Ascending aorta (tissue), 2 donors: ENCODE results near the gene RAB8B. TPM values are rescaled to one million over a fixed set of nuclear protein-coding genes. Genes with fewer than 3 reads are reported as not detected.

ENCODE experiments used
- DNase-seq, 2 donors: peaks; one replicate each; pipeline ENCODE4 v3.0.0-alpha.2; 2019; ENCODE audit warnings: low spot score in 2 of 2
- H3K27ac ChIP-seq, 2 donors: fragments of 200-600 bp; sonication (generic); one replicate each; pipeline ENCODE4 v1.5.1; 2016 to 2017; ENCODE audit warnings: mild to moderate bottlenecking in 1 of 2
- H3K27me3 ChIP-seq: fragments of 200-600 bp; sonication (generic); one replicate; pipeline ENCODE4 v1.5.1; 2017
- H3K36me3 ChIP-seq, 2 donors: fragments of 200-600 bp; sonication (generic); one replicate each; pipeline ENCODE4 v1.5.1; 2016
- H3K4me1 ChIP-seq, 2 donors: fragments of 200-600 bp; sonication (generic); one replicate each; pipeline ENCODE4 v1.5.1; 2016 to 2017; ENCODE audit warnings: mild to moderate bottlenecking in 1 of 2
- H3K4me3 ChIP-seq, 2 donors: fragments of 200-600 bp; sonication (generic); one replicate each; pipeline ENCODE4 v1.5.1; 2016 to 2017; ENCODE audit warnings: mild to moderate bottlenecking in 1 of 2
- H3K9me3 ChIP-seq, 2 donors: fragments of 200-600 bp; sonication (generic); one replicate each; pipeline ENCODE4 v1.5.1; 2016
- CTCF ChIP-seq, 3 experiments: fragments of 200-600 bp in 2 of 3; fragments of 450-650 bp in 1 of 3; sonication (generic) in 2 of 3; IDR thresholded peaks; one replicate each; pipeline ENCODE4 v1.5.1; 2016 to 2019; ENCODE audit warnings: antibody characterized with exemption in 3 of 3, mild to moderate bottlenecking in 1 of 3, moderate library complexity in 1 of 3
- intact Hi-C: fragments of 100-400 bp; cut with DNase I; formaldehyde crosslinking; loops from one replicate; pipeline ENCODE4 v1.15.1; 2023
- total RNA-seq: library from RNA; depleted of rRNA; stranded (reverse); fragments of >200 nt; gene quantifications from one replicate; pipeline ENCODE4 v1.1.0, GENCODE V29; 2016

Gene RAB8B
- total RNA-seq, 1 donor from 2014 or later = 25.1 TPM

- Histone ChIP-seq H3K36me3 (peaks cover 15 to 30% of the 10 kb centered on the region in 2 donors), H3K4me1 (peaks cover 0 to 7% of the 10 kb centered on the region in 2 donors), H3K27me3 (no peaks in the 10 kb centered on the region), H3K4me3 (no peak overlapping the region), H3K9me3 (no peaks in the 10 kb centered on the region), H3K27ac (no peak overlapping the region)
- intact Hi-C loops = no loop called here
- TF ChIP-seq CTCF (IDR thresholded peaks at IDR 0.05) = no peak
- no peak for DNase-seq
Observed at GRCh38 chr15:63256433-63257274, 67.2 kb downstream of the RAB8B start.

DNA sequence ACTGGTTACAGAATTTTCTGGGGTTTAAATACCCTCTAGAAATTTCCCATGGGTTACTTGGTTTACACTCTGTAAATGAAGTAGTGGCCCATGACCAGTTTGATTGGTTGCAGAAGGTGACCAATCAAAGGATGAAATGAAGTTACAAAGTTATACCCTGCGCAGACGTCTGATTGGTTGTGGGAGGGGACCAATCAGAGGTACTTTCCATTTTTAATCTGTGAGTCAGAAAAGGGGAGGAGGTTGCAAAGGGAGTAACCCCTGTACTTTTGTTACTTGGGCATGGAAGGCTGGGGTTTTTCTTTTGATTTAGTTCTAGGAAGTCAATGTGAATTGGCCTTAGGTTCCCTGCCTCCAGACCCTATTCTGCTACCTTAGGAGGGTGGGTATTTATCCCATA is 69.3 kb downstream of the RAB8B start:
- H3K27me3 ChIP-seq = no peaks in the 10 kb centered on the region
- H3K27ac ChIP-seq = no peak overlapping the region
- no peaks in the 10 kb centered on the region for H3K9me3 ChIP-seq
- H3K4me1 ChIP-seq = peaks cover 0 to 7% of the 10 kb centered on the region in 2 donors
- no peak for DNase-seq
- TF ChIP-seq CTCF (IDR thresholded peaks at IDR 0.05) = no peak
- H3K36me3 ChIP-seq = peaks cover 14 to 43% of the 10 kb centered on the region in 2 donors
- intact Hi-C loops = no loop called here
- H3K4me3 ChIP-seq = no peak overlapping the region

DNA sequence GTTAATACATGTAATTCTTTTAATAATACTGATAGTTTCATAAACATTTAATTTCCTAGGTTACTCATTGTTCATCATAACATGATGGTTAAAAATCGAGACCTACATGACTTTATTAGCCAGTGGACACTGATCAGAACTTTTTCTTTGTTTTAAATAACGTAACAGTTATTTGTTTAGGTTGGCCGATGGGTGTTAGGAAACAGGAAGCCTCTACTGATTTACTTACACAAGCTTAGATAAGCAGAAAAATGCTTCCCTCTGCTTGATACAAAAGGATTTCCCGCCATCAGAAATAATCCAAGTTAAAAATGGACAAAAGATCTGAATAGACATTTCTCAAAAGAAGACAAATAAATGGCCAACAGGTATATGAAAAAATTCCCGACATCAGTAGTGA is 71.4 kb downstream of the RAB8B start:
- Histone ChIP-seq H3K36me3 (peaks cover 17 to 49% of the 10 kb centered on the region in 2 donors), H3K9me3 (no peaks in the 10 kb centered on the region), H3K27ac (no peak overlapping the region), H3K4me1 (peaks cover 0 to 7% of the 10 kb centered on the region in 2 donors), H3K4me3 (no peak overlapping the region), H3K27me3 (no peaks in the 10 kb centered on the region)
- TF ChIP-seq CTCF (IDR thresholded peaks at IDR 0.05) = no peak
- no peak for DNase-seq
- intact Hi-C loops = no loop called here

- H3K27ac ChIP-seq = no peak overlapping the region
- DNase-seq = no peak
- no peak overlapping the region for H3K4me3 ChIP-seq
- peaks cover 17 to 54% of the 10 kb centered on the region in 2 donors for H3K36me3 ChIP-seq
- peaks cover 0 to 6% of the 10 kb centered on the region in 2 donors for H3K4me1 ChIP-seq
- intact Hi-C loops = no loop called here
- no peaks in the 10 kb centered on the region for H3K9me3 ChIP-seq
- no peak for TF ChIP-seq CTCF (IDR thresholded peaks at IDR 0.05)
- H3K27me3 ChIP-seq = no peaks in the 10 kb centered on the region
Observed at GRCh38 chr15:63261311-63261710, 71.9 kb downstream of the RAB8B start.

DNA sequence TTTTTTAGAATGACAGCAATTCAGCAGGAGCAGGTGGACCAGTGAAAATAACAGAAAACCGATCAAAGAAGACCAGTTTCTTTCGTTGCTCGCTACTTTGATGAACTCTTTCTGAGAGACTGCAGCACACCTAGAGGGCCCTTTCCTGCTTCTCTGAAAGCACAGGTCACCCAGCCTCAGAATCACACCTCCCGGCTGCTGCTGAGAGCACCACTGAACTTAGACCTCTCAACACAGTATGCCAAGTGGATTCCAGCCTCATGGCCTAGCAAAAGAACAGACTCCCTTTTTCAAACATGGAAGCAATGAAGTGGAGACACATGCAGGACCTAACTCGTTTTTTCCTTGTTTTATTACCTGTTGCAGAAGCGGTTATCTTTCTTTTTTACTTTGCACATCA is 74.1 kb downstream of the RAB8B start:
- DNase-seq = no peak
- Histone ChIP-seq H3K27me3 (no peaks in the 10 kb centered on the region), H3K4me1 (no peaks in the 10 kb centered on the region), H3K4me3 (no peak overlapping the region), H3K9me3 (no peaks in the 10 kb centered on the region), H3K27ac (no peak overlapping the region), H3K36me3 (peaks cover 17 to 52% of the 10 kb centered on the region in 2 donors)
- no peak for TF ChIP-seq CTCF (IDR thresholded peaks at IDR 0.05)
- intact Hi-C loops = no loop called here
